HepG2 (cell line): ENCODE data around the gene ILDR2. TPM values are rescaled to one million over a fixed set of nuclear protein-coding genes. Genes with fewer than 3 reads are reported as not detected.

Experiments used
- CHD2 ChIP-seq: IDR thresholded peaks from 2 replicates; pipeline ENCODE4 v1.6.1; 2011; ENCODE audit warnings: low read depth, low read length, improper control_type of control experiment
- HDAC1 ChIP-seq: sonication (generic); formaldehyde crosslinking; IDR thresholded peaks from 2 replicates; pipeline ENCODE4 v1.5.1; 2020; ENCODE audit warnings: mild to moderate bottlenecking, missing genetic modification reagents
- IRF2 ChIP-seq: IDR thresholded peaks from 2 replicates; pipeline ENCODE4 v1.6.1; 2018; ENCODE audit warnings: missing genetic modification reagents, missing compliant biosample characterization
- NCOA2 ChIP-seq: sonication (generic); formaldehyde crosslinking; IDR thresholded peaks from 2 replicates; pipeline ENCODE4 v1.8.0; 2022; ENCODE audit warnings: inconsistent platforms
- SKI ChIP-seq: fragments of 450-650 bp; IDR thresholded peaks from one replicate; pipeline ENCODE4 v1.6.1; 2018; ENCODE audit warnings: mild to moderate bottlenecking; ENCODE audit not compliant: partially characterized antibody
- SMC3 ChIP-seq: IDR thresholded peaks from 2 replicates; pipeline ENCODE4 v1.6.1; 2011; ENCODE audit warnings: low read length, improper control_type of control experiment
- SP5 ChIP-seq: IDR thresholded peaks from 2 replicates; pipeline ENCODE4 v1.6.1; 2016; ENCODE audit warnings: low read depth, borderline replicate concordance
- SPEN ChIP-seq: sonication (generic); formaldehyde crosslinking; IDR thresholded peaks from 2 replicates; pipeline ENCODE4 v1.5.1; 2020; ENCODE audit warnings: low read depth, mild to moderate bottlenecking, missing genetic modification reagents
- TEAD3 ChIP-seq: optimal IDR thresholded peaks from 2 replicates; pipeline ENCODE3; 2016; ENCODE audit warnings: borderline replicate concordance
- TSC22D2 ChIP-seq: sonication (generic); formaldehyde crosslinking; IDR thresholded peaks from 2 replicates; pipeline ENCODE4 v1.5.1; 2020; ENCODE audit warnings: missing genetic modification reagents, mild to moderate bottlenecking, borderline replicate concordance
- ZNF263 ChIP-seq: sonication (generic); formaldehyde crosslinking; IDR thresholded peaks from 2 replicates; pipeline ENCODE4 v1.4.0; 2020; ENCODE audit warnings: missing genetic modification reagents
- ZSCAN25 ChIP-seq: sonication (generic); formaldehyde crosslinking; IDR thresholded peaks from 2 replicates; pipeline ENCODE4 v1.8.0; 2022; ENCODE audit warnings: mild to moderate bottlenecking, missing genetic modification reagents
- polyA plus RNA-seq, 8 experiments: library from polyadenylated mRNA; depleted of rRNA in 3 of 8; stranded (reverse) in 7 of 8; unstranded in 1 of 8; fragments of >200 nt; fragmentation: Illumina TruSeq in 4 of 8; extraction: Trizol in 4 of 8; gene quantifications; 2 replicates each; pipeline versions ENCODE4 v1.2.1 to v1.2.3, GENCODE V29; 2011 to 2016; ENCODE audit warnings: low read depth in 4 of 8, missing spikeins in 1 of 8, mixed read lengths in 1 of 8; ENCODE audit not compliant: insufficient read depth in 1 of 8
- total RNA-seq, 5 experiments: library from RNA; depleted of rRNA; stranded (reverse); fragments of >200 nt; fragmentation: Illumina TruSeq; extraction: Trizol; gene quantifications; 2 replicates each; pipeline ENCODE4 v1.2.3, GENCODE V29; 2016; ENCODE audit warnings: low read depth in 1 of 5
- TF ChIP-seq, protein P1 (sequence below): sonication (generic); formaldehyde crosslinking; IDR thresholded peaks from 2 replicates; pipeline ENCODE4 v1.5.1; 2020; ENCODE audit warnings: mild to moderate bottlenecking, missing genetic modification reagents, borderline replicate concordance
- TF ChIP-seq, protein P2 (sequence below): sonication (generic); formaldehyde crosslinking; IDR thresholded peaks from 2 replicates; pipeline ENCODE4 v1.8.0; 2022; ENCODE audit warnings: mild to moderate bottlenecking, missing genetic modification reagents, moderate library complexity
- TF ChIP-seq, protein P3 (sequence below): IDR thresholded peaks from 2 replicates; pipeline ENCODE4 v1.6.1; 2016; ENCODE audit warnings: low read depth
- TF ChIP-seq, protein P4 (sequence below): sonication (generic); formaldehyde crosslinking; IDR thresholded peaks from 2 replicates; pipeline ENCODE4 v1.8.0; 2022; ENCODE audit warnings: missing genetic modification reagents, mild to moderate bottlenecking, moderate library complexity, borderline replicate concordance
- TF ChIP-seq, protein P5 (sequence below): sonication (generic); formaldehyde crosslinking; conservative IDR thresholded peaks from 2 replicates; pipeline ENCODE4 v1.4.0; 2020; ENCODE audit warnings: mild to moderate bottlenecking, missing genetic modification reagents, moderate library complexity

The ILDR2 gene
- total and polyA plus RNA-seq, 2 of the 13 experiments (the other 11 are each of a cell fraction or from before 2014, with no cell fraction given) = 0.04 TPM; not detected in 1

DNA sequence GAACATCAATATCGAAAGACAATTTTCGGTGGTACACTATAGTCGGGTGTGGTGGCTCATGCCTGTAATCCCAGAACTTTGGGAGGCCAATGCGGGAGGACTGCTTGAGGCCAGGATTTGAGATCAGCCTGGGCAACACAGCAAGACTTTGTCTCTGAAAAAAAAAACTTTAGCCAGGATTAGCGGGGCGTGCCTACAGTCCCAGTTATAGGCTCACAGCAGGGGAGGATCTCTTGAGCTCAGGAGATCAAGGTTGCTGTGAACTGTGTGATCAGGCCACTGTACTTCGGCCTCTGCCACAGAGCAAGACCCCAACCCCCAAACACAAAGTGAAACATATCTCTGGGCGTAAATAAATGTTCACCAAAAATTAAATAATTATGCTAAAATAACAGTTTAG lies 100.9 kb downstream of the ILDR2 start (continued):
- TF ChIP-seq, protein P1, sequence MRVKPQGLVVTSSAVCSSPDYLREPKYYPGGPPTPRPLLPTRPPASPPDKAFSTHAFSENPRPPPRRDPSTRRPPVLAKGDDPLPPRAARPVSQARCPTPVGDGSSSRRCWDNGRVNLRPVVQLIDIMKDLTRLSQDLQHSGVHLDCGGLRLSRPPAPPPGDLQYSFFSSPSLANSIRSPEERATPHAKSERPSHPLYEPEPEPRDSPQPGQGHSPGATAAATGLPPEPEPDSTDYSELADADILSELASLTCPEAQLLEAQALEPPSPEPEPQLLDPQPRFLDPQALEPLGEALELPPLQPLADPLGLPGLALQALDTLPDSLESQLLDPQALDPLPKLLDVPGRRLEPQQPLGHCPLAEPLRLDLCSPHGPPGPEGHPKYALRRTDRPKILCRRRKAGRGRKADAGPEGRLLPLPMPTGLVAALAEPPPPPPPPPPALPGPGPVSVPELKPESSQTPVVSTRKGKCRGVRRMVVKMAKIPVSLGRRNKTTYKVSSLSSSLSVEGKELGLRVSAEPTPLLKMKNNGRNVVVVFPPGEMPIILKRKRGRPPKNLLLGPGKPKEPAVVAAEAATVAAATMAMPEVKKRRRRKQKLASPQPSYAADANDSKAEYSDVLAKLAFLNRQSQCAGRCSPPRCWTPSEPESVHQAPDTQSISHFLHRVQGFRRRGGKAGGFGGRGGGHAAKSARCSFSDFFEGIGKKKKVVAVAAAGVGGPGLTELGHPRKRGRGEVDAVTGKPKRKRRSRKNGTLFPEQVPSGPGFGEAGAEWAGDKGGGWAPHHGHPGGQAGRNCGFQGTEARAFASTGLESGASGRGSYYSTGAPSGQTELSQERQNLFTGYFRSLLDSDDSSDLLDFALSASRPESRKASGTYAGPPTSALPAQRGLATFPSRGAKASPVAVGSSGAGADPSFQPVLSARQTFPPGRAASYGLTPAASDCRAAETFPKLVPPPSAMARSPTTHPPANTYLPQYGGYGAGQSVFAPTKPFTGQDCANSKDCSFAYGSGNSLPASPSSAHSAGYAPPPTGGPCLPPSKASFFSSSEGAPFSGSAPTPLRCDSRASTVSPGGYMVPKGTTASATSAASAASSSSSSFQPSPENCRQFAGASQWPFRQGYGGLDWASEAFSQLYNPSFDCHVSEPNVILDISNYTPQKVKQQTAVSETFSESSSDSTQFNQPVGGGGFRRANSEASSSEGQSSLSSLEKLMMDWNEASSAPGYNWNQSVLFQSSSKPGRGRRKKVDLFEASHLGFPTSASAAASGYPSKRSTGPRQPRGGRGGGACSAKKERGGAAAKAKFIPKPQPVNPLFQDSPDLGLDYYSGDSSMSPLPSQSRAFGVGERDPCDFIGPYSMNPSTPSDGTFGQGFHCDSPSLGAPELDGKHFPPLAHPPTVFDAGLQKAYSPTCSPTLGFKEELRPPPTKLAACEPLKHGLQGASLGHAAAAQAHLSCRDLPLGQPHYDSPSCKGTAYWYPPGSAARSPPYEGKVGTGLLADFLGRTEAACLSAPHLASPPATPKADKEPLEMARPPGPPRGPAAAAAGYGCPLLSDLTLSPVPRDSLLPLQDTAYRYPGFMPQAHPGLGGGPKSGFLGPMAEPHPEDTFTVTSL (CRISPR knock-in tag) = peak; percentile 56; the same call in 1 of the 2 replicates
- TF ChIP-seq, protein P2, sequence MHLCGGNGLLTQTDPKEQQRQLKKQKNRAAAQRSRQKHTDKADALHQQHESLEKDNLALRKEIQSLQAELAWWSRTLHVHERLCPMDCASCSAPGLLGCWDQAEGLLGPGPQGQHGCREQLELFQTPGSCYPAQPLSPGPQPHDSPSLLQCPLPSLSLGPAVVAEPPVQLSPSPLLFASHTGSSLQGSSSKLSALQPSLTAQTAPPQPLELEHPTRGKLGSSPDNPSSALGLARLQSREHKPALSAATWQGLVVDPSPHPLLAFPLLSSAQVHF (CRISPR knock-in tag) = no peak
- TF ChIP-seq ZNF263 (CRISPR knock-in tag) (peak; percentile 97), TEAD3 (CRISPR knock-in tag) (peak; percentile 40), HDAC1 (CRISPR knock-in tag) (peak; percentile 39; the same call in 1 of the 2 replicates), TSC22D2 (no peak), ZSCAN25 (CRISPR knock-in tag) (0 out of 2 replicates have a peak, but pooled peaks have one; percentile 45), SP5 (peak; percentile 64), IRF2 (CRISPR knock-in tag) (0 out of 2 replicates have a peak, but pooled peaks have one; percentile 47), SMC3 (no peak), NCOA2 (CRISPR knock-in tag) (peak; percentile 57; the same call in 1 of the 2 replicates), SKI (no peak), CHD2 (no peak), SPEN (CRISPR knock-in tag) (peak; percentile 69; the same call in 1 of the 2 replicates)
- TF ChIP-seq, protein P3, sequence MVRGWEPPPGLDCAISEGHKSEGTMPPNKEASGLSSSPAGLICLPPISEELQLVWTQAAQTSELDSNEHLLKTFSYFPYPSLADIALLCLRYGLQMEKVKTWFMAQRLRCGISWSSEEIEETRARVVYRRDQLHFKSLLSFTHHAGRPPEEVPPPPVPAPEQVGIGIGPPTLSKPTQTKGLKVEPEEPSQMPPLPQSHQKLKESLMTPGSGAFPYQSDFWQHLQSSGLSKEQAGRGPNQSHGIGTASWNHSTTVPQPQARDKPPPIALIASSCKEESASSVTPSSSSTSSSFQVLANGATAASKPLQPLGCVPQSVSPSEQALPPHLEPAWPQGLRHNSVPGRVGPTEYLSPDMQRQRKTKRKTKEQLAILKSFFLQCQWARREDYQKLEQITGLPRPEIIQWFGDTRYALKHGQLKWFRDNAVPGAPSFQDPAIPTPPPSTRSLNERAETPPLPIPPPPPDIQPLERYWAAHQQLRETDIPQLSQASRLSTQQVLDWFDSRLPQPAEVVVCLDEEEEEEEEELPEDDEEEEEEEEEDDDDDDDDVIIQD (CRISPR knock-in tag) = peak; percentile 57; the same call in 1 of the 2 replicates
- TF ChIP-seq, protein P4, sequence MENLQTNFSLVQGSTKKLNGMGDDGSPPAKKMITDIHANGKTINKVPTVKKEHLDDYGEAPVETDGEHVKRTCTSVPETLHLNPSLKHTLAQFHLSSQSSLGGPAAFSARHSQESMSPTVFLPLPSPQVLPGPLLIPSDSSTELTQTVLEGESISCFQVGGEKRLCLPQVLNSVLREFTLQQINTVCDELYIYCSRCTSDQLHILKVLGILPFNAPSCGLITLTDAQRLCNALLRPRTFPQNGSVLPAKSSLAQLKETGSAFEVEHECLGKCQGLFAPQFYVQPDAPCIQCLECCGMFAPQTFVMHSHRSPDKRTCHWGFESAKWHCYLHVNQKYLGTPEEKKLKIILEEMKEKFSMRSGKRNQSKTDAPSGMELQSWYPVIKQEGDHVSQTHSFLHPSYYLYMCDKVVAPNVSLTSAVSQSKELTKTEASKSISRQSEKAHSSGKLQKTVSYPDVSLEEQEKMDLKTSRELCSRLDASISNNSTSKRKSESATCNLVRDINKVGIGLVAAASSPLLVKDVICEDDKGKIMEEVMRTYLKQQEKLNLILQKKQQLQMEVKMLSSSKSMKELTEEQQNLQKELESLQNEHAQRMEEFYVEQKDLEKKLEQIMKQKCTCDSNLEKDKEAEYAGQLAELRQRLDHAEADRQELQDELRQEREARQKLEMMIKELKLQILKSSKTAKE (CRISPR knock-in tag) = no peak
- TF ChIP-seq, protein P5, sequence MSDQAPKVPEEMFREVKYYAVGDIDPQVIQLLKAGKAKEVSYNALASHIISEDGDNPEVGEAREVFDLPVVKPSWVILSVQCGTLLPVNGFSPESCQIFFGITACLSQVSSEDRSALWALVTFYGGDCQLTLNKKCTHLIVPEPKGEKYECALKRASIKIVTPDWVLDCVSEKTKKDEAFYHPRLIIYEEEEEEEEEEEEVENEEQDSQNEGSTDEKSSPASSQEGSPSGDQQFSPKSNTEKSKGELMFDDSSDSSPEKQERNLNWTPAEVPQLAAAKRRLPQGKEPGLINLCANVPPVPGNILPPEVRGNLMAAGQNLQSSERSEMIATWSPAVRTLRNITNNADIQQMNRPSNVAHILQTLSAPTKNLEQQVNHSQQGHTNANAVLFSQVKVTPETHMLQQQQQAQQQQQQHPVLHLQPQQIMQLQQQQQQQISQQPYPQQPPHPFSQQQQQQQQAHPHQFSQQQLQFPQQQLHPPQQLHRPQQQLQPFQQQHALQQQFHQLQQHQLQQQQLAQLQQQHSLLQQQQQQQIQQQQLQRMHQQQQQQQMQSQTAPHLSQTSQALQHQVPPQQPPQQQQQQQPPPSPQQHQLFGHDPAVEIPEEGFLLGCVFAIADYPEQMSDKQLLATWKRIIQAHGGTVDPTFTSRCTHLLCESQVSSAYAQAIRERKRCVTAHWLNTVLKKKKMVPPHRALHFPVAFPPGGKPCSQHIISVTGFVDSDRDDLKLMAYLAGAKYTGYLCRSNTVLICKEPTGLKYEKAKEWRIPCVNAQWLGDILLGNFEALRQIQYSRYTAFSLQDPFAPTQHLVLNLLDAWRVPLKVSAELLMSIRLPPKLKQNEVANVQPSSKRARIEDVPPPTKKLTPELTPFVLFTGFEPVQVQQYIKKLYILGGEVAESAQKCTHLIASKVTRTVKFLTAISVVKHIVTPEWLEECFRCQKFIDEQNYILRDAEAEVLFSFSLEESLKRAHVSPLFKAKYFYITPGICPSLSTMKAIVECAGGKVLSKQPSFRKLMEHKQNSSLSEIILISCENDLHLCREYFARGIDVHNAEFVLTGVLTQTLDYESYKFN (CRISPR knock-in tag) = peak; percentile 82
